SK-N-SH treated with all-trans-retinoic acid at 6 μM for 48 hours (cell line): Measurements from ENCODE around the gene SPATA45.

Experiments
- BACH2 ChIP-seq: fragments of 250-450 bp; sonication (Bioruptor Pico); IDR thresholded peaks from 2 replicates; pipeline ENCODE4 v1.9.0; 2021; ENCODE audit warnings: mild to moderate bottlenecking, borderline replicate concordance
- ESRRG ChIP-seq: fragments of 250-450 bp; sonication (Bioruptor Pico); IDR thresholded peaks from 2 replicates; pipeline ENCODE4 v1.6.1; 2021; ENCODE audit warnings: mild to moderate bottlenecking
- PPARA ChIP-seq: fragments of 250-450 bp; sonication (Bioruptor Pico); IDR thresholded peaks from 2 replicates; pipeline ENCODE4 v1.5.0; 2020; ENCODE audit warnings: mild to moderate bottlenecking, borderline replicate concordance
- SNAI2 ChIP-seq: fragments of 250-450 bp; sonication (Bioruptor Pico); IDR thresholded peaks from 2 replicates; pipeline ENCODE4 v1.5.0; 2020; ENCODE audit warnings: mild to moderate bottlenecking, moderate library complexity
- TCF4 ChIP-seq: fragments of 250-450 bp; sonication (Bioruptor Pico); IDR thresholded peaks from 2 replicates; pipeline ENCODE4 v1.8.0; 2021; ENCODE audit warnings: mild to moderate bottlenecking, moderate library complexity, borderline replicate concordance
- ZFP30 ChIP-seq: fragments of 450-650 bp; formaldehyde crosslinking; IDR thresholded peaks from 2 replicates; pipeline ENCODE4 v1.5.0; 2022; ENCODE audit warnings: mild to moderate bottlenecking, moderate library complexity

- TF ChIP-seq ZFP30 (CRISPR knock-in tag) (no peak), ESRRG (no peak), SNAI2 (CRISPR knock-in tag) (no peak), BACH2 (no peak), PPARA (CRISPR knock-in tag) (no peak), TCF4 (CRISPR knock-in tag) (no peak)
Measured at GRCh38 chr1:212892108-212892507, 44.7 kb upstream of the SPATA45 start.
